ENCODE results near the gene HSPA12A. TPM values are rescaled to one million over a fixed set of nuclear protein-coding genes. Genes with fewer than 3 reads are reported as not detected.

Gene HSPA12A
- total RNA-seq, 4 donors from 2014 or later: 4.5 to 6.0 (median 4.9) TPM

DNA sequence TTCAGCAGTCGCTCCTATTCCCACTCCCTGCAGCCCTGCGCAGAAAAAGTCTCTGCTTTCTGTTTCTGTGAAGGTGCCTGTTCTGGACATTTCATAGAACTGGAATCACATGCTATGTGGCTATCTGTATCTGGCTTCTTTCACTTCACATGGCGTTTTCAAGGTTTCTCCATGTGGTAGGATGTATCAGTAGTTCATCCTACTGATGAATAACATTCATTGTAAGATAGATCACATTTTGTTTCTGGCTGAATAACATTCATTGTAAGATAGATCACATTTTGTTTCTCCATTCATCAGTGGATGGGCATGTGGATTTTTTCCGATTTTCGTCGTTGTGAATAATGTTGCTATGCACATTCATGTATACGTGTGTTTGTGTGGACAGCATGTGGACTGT is 44.5 kb downstream of the HSPA12A start:
- TF ChIP-seq, protein P1, sequence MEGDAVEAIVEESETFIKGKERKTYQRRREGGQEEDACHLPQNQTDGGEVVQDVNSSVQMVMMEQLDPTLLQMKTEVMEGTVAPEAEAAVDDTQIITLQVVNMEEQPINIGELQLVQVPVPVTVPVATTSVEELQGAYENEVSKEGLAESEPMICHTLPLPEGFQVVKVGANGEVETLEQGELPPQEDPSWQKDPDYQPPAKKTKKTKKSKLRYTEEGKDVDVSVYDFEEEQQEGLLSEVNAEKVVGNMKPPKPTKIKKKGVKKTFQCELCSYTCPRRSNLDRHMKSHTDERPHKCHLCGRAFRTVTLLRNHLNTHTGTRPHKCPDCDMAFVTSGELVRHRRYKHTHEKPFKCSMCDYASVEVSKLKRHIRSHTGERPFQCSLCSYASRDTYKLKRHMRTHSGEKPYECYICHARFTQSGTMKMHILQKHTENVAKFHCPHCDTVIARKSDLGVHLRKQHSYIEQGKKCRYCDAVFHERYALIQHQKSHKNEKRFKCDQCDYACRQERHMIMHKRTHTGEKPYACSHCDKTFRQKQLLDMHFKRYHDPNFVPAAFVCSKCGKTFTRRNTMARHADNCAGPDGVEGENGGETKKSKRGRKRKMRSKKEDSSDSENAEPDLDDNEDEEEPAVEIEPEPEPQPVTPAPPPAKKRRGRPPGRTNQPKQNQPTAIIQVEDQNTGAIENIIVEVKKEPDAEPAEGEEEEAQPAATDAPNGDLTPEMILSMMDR (IDR thresholded peaks at IDR 0.05 in 4 of 5, conservative IDR thresholded peaks at IDR 0.05 in 1 of 5): no peak
- TF ChIP-seq POLR2A (IDR thresholded peaks at IDR 0.05): no peak

DNA sequence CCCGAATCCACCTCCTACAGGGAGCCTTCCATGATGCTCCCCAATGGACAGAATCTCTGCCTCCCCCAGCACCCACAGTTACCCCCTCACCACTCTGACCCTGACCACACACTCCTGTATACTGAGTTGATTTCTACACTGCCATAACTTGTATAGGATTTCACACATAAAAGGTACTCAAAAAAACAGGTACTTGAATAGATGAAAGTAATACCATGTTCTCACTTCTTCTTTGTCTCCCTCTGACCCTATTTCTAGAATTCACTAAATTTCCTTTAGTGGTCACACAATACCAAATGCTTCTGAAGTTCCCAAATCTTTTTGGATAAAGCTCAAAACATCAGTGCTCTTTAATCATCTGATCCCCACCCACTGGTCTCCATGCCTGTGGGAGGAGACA is 45.4 kb downstream of the HSPA12A start:
- DNase-seq (no peak), ATAC-seq (no peak)
- intact Hi-C loops (cut with DNase I; ENCODE audit: low total_unique reads) (no loop called here), in situ Hi-C loops (cut with MboI; ENCODE audit: low sequenced_read_pairs in 4 of 4) (loop anchor here in 1 of 4 donors (25.0 kb wide), 1 partner anchor 465 kb away; no protein-coding TSS in a partner anchor)
- H3K9me3 ChIP-seq: no peaks in the 10 kb centered on the region
- no peak overlapping the region for H3K4me3 ChIP-seq
- H3K36me3 ChIP-seq: no peaks in the 10 kb centered on the region
- no peaks in the 10 kb centered on the region for H3K4me1 ChIP-seq
- no peaks in the 10 kb centered on the region for H3K27me3 ChIP-seq
- no peak overlapping the region for H3K27ac ChIP-seq
- no peak for TF ChIP-seq POLR2A (IDR thresholded peaks at IDR 0.05)
- TF ChIP-seq, protein P1 (IDR thresholded peaks at IDR 0.05 in 4 of 5, conservative IDR thresholded peaks at IDR 0.05 in 1 of 5): no peak

More for the DNA sequence above, 44.5 kb downstream of the HSPA12A start:
- Histone ChIP-seq H3K36me3 (no peaks in the 10 kb centered on the region), H3K27ac (no peak overlapping the region), H3K27me3 (no peaks in the 10 kb centered on the region), H3K4me3 (no peak overlapping the region), H3K4me1 (no peaks in the 10 kb centered on the region), H3K9me3 (no peaks in the 10 kb centered on the region)
- in situ Hi-C loops (cut with MboI; ENCODE audit: low sequenced_read_pairs in 4 of 4) (loop anchor here in 1 of 4 donors (25.0 kb wide), 1 partner anchor 464 kb away; no protein-coding TSS in a partner anchor), intact Hi-C loops (cut with DNase I; ENCODE audit: low total_unique reads) (no loop called here)
- no peak for DNase-seq
- ATAC-seq: no peak

DNA sequence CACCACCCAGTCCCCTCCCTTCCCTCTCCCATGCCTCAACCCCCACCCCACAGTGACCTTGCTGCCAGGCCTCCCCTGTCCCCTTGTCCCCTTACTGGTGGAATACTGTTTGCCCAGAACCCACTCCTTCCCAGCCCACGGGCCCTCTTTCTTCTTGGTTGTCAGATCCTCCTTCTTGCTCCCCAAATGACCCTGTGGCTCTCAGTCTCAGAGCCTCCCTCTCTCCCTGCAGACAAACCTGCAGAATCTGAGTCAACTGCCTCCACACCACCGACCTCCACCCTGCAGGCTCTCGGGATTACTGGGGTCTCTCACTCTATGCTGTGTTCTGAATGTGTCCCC is 47.5 kb downstream of the HSPA12A start:
- intact Hi-C loops (cut with DNase I; ENCODE audit: low total_unique reads): loop anchor here (5.0 kb wide), 1 partner anchor 42 kb away; no protein-coding TSS in a partner anchor

DNA sequence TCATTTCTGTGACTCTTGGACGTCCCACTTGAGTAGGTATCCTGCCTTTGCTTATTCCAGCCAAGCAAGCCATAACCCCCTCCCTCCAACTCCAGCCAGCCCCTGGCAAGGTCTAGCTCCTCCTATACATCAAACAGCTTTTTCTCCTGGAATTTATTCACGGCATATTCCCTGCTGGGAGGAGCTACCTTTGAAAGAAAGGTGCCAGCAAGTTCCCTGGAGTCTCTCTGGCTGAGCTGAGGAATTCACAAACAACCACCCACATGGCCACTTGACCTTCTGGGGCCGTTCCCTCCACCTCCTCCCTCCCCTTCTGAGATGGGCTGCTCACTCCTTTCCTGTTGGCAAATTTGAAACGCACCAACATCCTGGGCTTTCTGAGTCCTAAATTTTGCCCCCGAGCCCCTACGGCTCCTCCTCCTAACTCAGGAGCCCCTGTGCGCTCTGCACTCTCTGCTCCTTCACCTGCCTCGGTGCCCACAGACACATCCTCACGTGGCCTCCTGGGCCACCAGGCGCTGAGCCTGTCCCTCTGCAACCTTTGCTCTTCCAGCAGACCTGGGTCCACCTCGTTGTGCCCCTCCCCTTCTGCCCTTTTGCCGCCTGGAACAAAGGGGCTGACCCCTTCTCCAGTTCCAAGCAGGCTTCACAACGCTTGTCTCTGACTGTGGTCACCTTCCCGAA is 48.0 kb downstream of the HSPA12A start:
- Histone ChIP-seq H3K9me3 (no peaks in the 10 kb centered on the region), H3K4me1 (peaks cover 4 to 10% of the 10 kb centered on the region in 2 donors), H3K27ac (no peak overlapping the region), H3K4me3 (no peak overlapping the region), H3K27me3 (no peaks in the 10 kb centered on the region), H3K36me3 (no peaks in the 10 kb centered on the region)
- in situ Hi-C loops (cut with MboI; ENCODE audit: low sequenced_read_pairs in 4 of 4) (loop anchor here in 2 of 4 donors (5.0 to 25.0 kb wide), 2 partner anchors 93 to 468 kb away; no protein-coding TSS in a partner anchor), intact Hi-C loops (cut with DNase I; ENCODE audit: low total_unique reads) (loop anchor here (5.0 kb wide), 1 partner anchor 43 kb away; no protein-coding TSS in a partner anchor)
- TF ChIP-seq POLR2A (IDR thresholded peaks at IDR 0.05): no peak
- TF ChIP-seq, protein P1 (IDR thresholded peaks at IDR 0.05 in 4 of 5, conservative IDR thresholded peaks at IDR 0.05 in 1 of 5): no peak
- no peak for ATAC-seq
- no peak for DNase-seq

More for the DNA sequence above, 47.5 kb downstream of the HSPA12A start:
- Histone ChIP-seq H3K36me3 (no peaks in the 10 kb centered on the region), H3K4me1 (peaks cover 4 to 10% of the 10 kb centered on the region in 2 donors), H3K9me3 (no peaks in the 10 kb centered on the region), H3K27me3 (no peaks in the 10 kb centered on the region), H3K27ac (no peak overlapping the region), H3K4me3 (no peak overlapping the region)
- DNase-seq: no peak
- no peak for ATAC-seq
- TF ChIP-seq, protein P1 (IDR thresholded peaks at IDR 0.05 in 4 of 5, conservative IDR thresholded peaks at IDR 0.05 in 1 of 5): no peak
- TF ChIP-seq POLR2A (IDR thresholded peaks at IDR 0.05): no peak
- in situ Hi-C loops (cut with MboI; ENCODE audit: low sequenced_read_pairs in 4 of 4): loop anchor here in 2 of 4 donors (5.0 to 25.0 kb wide), 2 partner anchors 92 to 467 kb away; no protein-coding TSS in a partner anchor
